Activated gamma-delta T cell treated with Interleukin-2 at 50 U/mL for 16 hours (primary cell): ENCODE data around the gene PTCRA.
"Not testable (repeated sequence)": the region's sequence is repeated elsewhere in the genome, so short reads cannot be mapped to it uniquely, and the experiment has no call there.

Experiments used
- DNase-seq: peaks from one replicate; pipeline ENCODE4 v3.0.0-alpha.2; 2020

The PTCRA gene

DNA sequence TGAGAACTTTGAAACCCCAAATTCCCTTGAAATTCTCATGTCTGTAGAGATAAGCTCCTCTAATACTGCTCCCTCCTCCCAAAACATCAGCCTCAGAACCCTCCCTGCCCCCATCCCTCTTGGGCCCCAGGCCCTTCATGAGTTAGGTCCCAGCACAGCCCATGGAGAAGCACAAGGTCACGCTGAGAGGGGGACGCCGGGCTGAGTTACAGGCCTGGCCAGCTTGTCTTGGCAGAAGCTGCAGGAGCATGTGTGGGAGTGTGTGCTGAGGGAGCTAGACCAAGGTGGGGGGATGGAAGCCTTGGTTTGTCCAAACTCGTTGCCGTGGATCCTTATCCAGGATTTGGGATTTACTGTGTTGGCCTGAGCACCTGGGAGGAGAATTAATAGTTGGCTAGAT is 8.5 kb upstream of the PTCRA start:
- DNase-seq, result no peak

GRCh38 chr6:42909835-42910234 is 6.0 kb upstream of the PTCRA start:
- DNase-seq, result no peak

DNA sequence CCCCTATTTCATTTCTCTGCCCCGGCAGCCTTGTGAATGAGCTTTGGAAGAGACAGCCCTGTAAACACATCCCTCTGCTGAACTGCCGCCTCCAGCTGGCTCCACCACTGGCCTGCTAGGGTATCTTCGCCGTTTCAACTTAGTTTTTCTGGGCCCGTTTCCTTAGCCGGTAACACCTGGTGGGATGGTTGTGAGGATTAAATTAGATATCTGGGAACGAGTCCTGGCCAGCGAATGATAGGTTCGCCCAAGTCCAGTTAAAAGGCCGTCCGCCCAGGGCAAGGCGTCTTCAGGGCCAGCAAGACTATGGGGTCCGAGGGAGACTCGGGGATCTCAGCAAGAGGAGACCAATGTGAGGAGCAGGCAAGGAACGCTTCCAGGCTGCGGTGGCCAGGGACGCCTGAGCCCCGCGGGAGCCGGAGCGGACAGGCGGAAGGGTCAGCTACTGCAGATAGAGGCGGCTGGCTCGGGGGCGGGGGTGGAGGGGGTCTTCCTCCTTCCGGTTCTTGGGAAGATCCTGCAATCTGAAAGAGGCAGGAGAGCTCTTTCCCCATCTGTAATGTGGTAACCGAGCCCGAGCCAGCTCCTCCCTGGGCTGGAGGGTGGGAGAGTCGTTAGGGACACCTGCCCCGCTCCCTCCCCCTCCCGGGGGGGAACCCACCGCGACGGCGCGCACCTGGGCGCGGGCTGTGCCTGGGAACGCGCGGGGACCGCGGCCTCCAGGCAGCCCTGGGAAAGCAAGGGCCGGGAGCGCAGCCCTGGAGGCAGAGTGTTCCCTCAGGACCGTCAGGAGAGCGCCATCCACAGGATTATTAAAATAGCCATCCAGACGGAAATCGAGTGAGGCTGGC is 4.5 kb upstream of the PTCRA start:
- DNase-seq, result no peak

DNA sequence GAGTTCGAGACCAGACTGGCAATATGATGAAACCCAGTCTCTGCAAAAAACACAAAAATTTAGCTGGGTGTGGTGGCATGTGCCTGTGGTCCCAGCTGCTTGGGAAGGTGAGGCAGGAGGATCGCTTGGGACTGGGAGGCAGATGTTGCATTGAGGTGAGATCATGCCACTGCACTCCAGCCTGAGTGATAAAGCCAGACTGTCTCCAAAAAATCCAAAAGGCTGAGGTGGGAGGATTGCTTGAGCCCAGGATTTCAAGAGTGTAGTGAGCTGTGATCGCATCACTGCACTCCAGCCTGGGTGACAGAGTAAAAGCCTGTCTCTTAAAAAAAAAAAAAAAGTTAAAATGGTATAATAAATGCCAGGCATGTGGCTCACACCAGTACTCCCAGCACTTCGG is 1.3 kb upstream of the PTCRA start:
- DNase-seq, result no peak

- no peak for DNase-seq
These were observed 435 bp downstream of the PTCRA start for GRCh38 chr6:42916288-42916687.

GRCh38 chr6:42921801-42922200 is 5.9 kb downstream of the PTCRA start:
- DNase-seq, result no peak

DNA sequence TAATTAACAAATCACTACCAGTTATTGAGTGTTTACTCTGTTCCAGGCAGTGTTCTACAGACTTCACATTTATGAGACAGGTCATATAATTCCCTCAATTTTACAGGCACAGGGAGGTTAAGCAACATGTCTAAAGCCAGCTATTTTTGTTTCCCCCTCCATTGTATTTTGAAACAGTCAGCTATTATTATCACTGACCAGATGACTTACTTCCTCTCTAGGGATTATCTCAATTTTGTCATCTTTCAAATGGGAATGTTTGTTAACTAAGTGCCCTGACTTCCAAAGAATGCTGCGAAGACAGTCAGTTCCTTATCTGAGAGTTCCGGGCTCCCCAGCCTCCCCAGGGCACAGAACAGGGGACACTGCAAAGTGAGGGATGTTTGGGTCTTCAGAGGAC is 7.8 kb downstream of the PTCRA start:
- no peak for DNase-seq

DNA sequence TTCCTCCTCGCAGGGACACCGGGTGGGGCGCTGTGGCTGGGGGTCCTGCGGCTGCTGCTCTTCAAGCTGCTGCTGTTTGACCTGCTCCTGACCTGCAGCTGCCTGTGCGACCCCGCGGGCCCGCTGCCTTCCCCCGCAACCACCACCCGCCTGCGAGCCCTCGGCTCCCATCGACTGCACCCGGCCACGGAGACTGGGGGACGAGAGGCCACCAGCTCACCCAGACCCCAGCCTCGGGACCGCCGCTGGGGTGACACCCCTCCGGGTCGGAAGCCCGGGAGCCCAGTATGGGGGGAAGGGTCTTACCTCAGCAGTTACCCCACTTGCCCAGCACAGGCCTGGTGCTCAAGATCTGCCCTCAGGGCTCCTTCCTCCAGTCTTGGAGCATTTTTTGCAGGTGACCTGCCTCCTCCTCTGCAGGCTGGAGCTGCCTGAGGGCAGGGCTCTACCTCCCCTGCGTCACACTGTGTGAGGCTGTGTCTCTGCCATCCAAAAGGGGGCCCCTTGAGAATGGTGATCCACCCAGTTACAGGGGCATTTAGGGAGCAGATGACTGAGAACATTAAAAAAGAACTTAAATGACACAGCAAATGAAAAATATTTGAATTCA is 9.5 kb downstream of the PTCRA start:
- no peak for DNase-seq

DNA sequence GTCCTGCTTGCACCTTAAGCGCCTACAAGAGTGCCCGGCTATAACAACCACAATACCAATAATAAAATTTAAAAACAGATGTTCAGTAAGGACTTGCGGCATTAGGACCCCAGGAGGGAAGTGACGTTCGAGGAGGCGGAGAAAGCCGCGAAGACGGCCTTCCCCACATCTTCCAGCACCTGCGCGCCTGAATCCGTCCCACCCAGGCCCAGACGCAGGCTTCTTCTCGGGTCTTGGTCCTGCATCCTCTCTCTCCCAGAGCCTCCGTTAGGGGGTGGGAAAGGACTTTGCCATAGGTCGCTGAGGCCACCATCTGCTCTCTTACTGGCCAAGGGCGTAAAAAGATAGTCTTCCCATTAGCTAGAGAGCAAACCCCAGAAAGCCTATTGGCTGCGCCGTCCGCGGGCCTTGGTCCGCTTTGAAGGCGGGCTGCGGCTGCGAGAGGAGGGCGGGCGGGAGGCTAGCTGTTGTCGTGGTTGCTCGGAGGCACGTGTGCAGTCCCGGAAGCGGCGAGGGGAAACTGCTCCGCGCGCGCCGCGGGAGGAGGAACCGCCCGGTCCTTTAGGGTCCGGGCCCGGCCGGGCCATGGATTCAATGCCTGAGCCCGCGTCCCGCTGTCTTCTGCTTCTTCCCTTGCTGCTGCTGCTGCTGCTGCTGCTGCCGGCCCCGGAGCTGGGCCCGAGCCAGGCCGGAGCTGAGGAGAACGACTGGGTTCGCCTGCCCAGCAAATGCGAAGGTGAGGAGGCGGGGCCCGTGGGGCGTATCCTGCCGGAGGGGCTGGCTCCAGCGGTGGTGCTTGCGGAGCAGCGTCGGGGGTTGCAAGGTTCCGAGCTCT is 13.3 kb downstream of the PTCRA start, which contains the start of gene CNPY3:
Gene CNPY3, plus strand, starts transcription at position 495 of the 835 bp plus-strand sequence. Its CDS starts 91 bp downstream, at position 586.
- DNase-seq, result peak; percentile 93

- no peak for DNase-seq
These were observed 14.0 kb downstream of the PTCRA start for GRCh38 chr6:42929821-42930360.

- no peak for DNase-seq
These were observed 16.6 kb downstream of the PTCRA start for GRCh38 chr6:42932412-42932811.

DNA sequence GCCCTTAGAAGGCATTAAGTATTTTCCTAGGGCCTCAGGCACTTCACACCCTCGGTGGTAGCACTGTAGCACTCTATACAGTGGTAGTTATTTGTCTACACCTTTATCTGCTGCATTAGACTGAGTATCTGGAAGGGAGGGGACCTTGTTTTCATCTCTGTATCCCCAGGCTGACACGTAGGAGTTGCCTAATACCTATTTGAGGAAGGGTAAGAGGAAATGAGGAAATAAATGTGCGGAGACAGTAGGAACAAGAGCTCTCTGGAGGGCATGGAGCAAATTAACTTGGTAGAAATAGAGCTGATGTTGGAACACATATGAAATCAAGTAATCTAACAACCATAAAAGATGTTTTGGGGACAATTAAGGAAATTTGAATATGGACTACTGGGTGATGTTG is 17.4 kb downstream of the PTCRA start:
- no peak for DNase-seq

DNA sequence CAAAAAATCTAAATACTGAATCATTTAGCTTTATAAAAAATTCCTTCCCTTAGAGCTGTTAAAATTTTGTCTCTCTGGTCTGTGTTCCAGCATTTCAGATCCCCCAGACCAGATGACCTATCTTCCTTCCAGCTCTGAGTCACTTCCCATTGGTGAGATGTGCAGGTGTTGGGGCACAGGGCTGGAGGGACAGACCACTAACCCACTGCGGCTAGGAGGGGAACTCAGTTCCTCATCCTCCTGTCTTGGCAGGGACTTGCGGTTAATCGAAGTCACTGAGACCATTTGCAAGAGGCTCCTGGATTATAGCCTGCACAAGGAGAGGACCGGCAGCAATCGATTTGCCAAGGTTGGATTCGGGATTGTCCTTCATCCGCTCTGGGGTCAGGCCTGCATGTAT is 19.5 kb downstream of the PTCRA start:
- no peak for DNase-seq

DNA sequence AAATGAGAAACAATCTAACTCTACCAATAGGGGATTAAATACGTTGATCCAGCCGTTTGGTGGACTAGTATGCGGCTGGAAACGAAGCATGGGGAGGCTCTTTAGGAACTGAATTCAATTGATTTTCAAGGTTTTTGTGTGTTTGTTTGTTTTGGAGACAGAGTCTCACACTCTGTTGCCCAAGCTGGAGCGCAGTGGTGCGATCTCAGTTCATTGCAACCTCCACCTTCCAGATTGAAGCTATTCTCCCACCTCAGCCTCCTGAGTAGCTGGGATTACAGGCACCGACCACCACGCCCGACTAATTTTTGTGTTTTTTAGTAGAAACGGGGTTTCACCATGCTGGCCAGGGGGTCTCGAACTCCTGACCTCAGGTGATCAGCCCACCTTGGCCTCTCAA is 20.5 kb downstream of the PTCRA start:
- DNase-seq, result no peak

GRCh38 chr6:42937548-42938427 is 21.9 kb downstream of the PTCRA start:
- no peak for DNase-seq

DNA sequence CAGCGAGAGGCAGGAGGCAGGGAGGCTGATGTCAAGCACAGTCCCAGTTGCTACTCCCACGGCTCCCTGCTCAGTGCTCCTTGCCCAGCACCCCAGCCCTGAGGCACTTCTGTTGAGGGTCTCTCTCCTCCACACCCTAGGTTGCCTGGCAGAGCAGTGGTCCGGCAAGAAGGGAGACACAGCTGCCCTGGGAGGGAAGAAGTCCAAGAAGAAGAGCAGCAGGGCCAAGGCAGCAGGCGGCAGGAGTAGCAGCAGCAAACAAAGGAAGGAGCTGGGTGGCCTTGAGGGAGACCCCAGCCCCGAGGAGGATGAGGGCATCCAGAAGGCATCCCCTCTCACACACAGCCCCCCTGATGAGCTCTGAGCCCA is 22.6 kb downstream of the PTCRA start:
- no peak for DNase-seq

- DNase-seq, result no peak
These were observed 23.3 kb downstream of the PTCRA start for GRCh38 chr6:42938987-42939809.

DNA sequence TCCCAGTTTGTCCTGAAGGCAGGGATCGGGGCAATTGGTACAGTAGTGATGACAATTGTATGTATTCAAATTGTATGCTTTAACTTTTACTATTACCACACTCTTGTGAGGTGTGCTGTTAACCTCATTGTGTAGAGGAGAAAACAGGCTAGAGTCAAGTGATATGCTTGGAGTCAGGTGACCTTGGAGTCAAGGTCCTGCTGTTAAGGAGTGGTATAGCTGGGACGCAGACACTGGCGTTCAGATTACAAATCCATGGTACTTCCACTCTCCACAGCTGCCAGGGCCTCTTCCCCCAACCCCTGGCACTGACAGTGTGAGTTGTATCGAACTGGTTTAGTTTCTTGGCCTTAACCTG is 23.9 kb downstream of the PTCRA start:
- DNase-seq, result no peak

DNA sequence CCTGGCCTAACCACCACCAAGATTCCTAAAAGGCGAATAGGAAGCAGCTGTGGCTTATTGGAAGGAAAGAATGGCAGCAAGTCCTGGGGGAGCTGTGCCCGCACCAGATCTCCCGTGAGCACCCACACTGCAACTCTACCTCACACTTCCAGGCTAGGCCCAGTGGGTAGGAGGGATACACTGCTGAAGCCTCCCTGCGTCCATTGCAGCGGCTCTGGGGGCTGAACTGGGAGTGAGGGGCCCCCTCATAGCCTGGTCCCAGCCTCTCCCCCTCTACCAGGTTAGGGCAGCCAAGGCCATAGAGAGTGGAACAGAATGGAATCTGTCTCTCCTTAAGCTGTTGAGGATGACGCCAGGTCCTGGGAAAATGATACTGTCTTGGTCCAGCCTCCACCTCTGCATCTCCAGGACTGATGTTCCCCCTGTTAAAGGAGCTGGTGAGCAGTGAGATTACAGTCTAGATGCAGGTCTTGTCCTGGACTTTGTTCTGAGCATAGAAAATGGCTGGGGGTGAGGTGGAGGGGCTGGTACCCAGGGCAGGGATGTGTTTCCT is 24.7 kb downstream of the PTCRA start:
- DNase-seq, result no peak

DNA sequence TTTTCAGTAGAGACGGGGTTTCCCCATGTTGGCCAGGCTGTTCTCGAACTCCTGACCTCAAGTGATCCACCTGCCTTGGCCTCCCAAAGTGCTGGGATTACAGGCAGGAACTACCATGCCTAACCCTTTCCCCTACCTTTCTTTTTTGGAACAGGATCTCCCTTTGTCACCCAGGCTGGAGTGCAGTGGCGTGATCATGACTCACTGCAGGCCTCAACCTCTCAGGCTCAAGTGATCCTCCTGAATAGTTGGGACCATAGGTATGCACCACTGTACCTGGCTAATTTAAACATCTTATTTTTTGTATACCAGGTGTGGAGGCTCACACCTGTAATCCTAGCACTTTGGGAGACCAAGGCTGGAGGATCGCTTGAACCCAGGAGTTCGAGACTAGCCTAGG is 25.5 kb downstream of the PTCRA start:
- not testable (repeated sequence) for DNase-seq

- no peak for DNase-seq
These were observed 26.6 kb downstream of the PTCRA start for GRCh38 chr6:42942444-42942843.
